HEK293 (cell line): Measurements from ENCODE around the gene FTO.

ENCODE experiments used
- CTCF ChIA-PET: fragments of 350-600 bp; formaldehyde crosslinking; extraction: SDS; loops from one replicate; lab custom pipeline; 2021; ENCODE audit warnings: antibody characterized with exemption; lab: Yijun Ruan, JAX
- POLR2A ChIA-PET: fragments of 300-600 bp; formaldehyde crosslinking; extraction: SDS; loops from one replicate; lab custom pipeline; 2020; ENCODE audit warnings: antibody characterized with exemption, inconsistent platforms; lab: Yijun Ruan, JAX
- H3K27ac ChIP-seq: fragments of 200-500 bp; sonication (Bioruptor generic); 2 replicates; pipeline ENCODE4 v1.5.1; 2014; ENCODE audit warnings: low read depth, low read length, control low read depth, inconsistent platforms; ENCODE audit errors: extremely low read depth
- H3K36me3 ChIP-seq, 2 experiments: fragments of 200-500 bp in 1 of 2; sonication (Bioruptor generic) in 1 of 2; 1 replicate in 1 of 2; 2 replicates in 1 of 2; pipeline ENCODE4 v1.5.1; 2014 to 2017; ENCODE audit warnings: inconsistent platforms in 2 of 2, low read length in 2 of 2; ENCODE audit not compliant: control insufficient read depth in 2 of 2, insufficient read depth in 1 of 2
- H3K4me1 ChIP-seq: fragments of 200-500 bp; sonication (Bioruptor generic); 2 replicates; pipeline ENCODE4 v1.5.1; 2014; ENCODE audit warnings: mild to moderate bottlenecking, low read length, inconsistent platforms; ENCODE audit not compliant: control insufficient read depth, insufficient read depth
- H3K4me3 ChIP-seq: 2 replicates; pipeline ENCODE4 v1.5.1; 2011; ENCODE audit warnings: low read depth, mild to moderate bottlenecking, control low read depth, low read length, moderate library complexity
- H3K9me3 ChIP-seq: fragments of 200-500 bp; sonication (Bioruptor generic); 2 replicates; pipeline ENCODE4 v1.5.1; 2014; ENCODE audit warnings: low read depth, low read length, inconsistent platforms; ENCODE audit not compliant: control insufficient read depth, insufficient read depth
- HOXC10 ChIP-seq: sonication (generic); formaldehyde crosslinking; IDR thresholded peaks from 2 replicates; pipeline ENCODE4 v1.8.1; 2023; ENCODE audit warnings: mild to moderate bottlenecking, missing genetic modification reagents
- KLF8 ChIP-seq: fragments of 450-650 bp; formaldehyde crosslinking; IDR thresholded peaks from 2 replicates; pipeline ENCODE4 v1.5.1; 2016; ENCODE audit warnings: missing biosample characterization, missing genetic modification characterization
- PBX3 ChIP-seq: sonication (generic); formaldehyde crosslinking; IDR thresholded peaks from 2 replicates; pipeline ENCODE4 v1.8.1; 2022; ENCODE audit warnings: mild to moderate bottlenecking, moderate library complexity, missing genetic modification reagents
- PRDM4 ChIP-seq: fragments of 450-650 bp; formaldehyde crosslinking; IDR thresholded peaks from 2 replicates; pipeline ENCODE4 v1.5.1; 2017; ENCODE audit warnings: missing biosample characterization, missing genetic modification characterization
- SCRT2 ChIP-seq: fragments of 450-650 bp; formaldehyde crosslinking; IDR thresholded peaks from 2 replicates; pipeline ENCODE4 v1.5.1; 2016; ENCODE audit warnings: missing biosample characterization, missing genetic modification characterization
- TRIM28 ChIP-seq: IDR thresholded peaks from 2 replicates; pipeline ENCODE4 v1.6.1; 2011; ENCODE audit warnings: low read length, control low read depth, borderline replicate concordance
- ZBTB48 ChIP-seq: fragments of 450-650 bp; formaldehyde crosslinking; IDR thresholded peaks from 2 replicates; pipeline ENCODE4 v1.5.1; 2016; ENCODE audit warnings: missing biosample characterization, missing genetic modification characterization
- ZFP37 ChIP-seq: fragments of 450-650 bp; formaldehyde crosslinking; IDR thresholded peaks from 2 replicates; pipeline ENCODE4 v1.5.1; 2016; ENCODE audit warnings: missing biosample characterization, missing genetic modification characterization
- ZNF133 ChIP-seq: fragments of 450-650 bp; formaldehyde crosslinking; IDR thresholded peaks from 2 replicates; pipeline ENCODE4 v1.5.1; 2016; ENCODE audit warnings: missing biosample characterization, missing genetic modification characterization
- ZNF157 ChIP-seq: fragments of 450-650 bp; formaldehyde crosslinking; IDR thresholded peaks from 2 replicates; pipeline ENCODE4 v1.5.1; 2016; ENCODE audit warnings: missing biosample characterization, missing genetic modification characterization
- ZNF175 ChIP-seq: fragments of 450-650 bp; formaldehyde crosslinking; IDR thresholded peaks from 2 replicates; pipeline ENCODE4 v1.5.1; 2016; ENCODE audit warnings: missing biosample characterization, missing genetic modification characterization
- ZNF221 ChIP-seq: fragments of 450-650 bp; formaldehyde crosslinking; IDR thresholded peaks from 2 replicates; pipeline ENCODE4 v1.5.1; 2017; ENCODE audit warnings: missing biosample characterization, missing genetic modification characterization, borderline replicate concordance
- ZNF274 ChIP-seq, 2 experiments: fragments of 200-500 bp in 1 of 2; fragments of 450-650 bp in 1 of 2; sonication (Bioruptor generic) in 1 of 2; formaldehyde crosslinking in 1 of 2; IDR thresholded peaks; 2 replicates each; pipeline versions ENCODE4 v1.5.1 to v1.6.1; 2014 to 2016; ENCODE audit warnings: borderline replicate concordance in 1 of 2, inconsistent platforms in 1 of 2, low read length in 1 of 2, missing biosample characterization in 1 of 2, missing genetic modification characterization in 1 of 2
- ZNF341 ChIP-seq: fragments of 450-650 bp; formaldehyde crosslinking; IDR thresholded peaks from 2 replicates; pipeline ENCODE4; 2016; ENCODE audit warnings: low read depth, missing biosample characterization, missing genetic modification characterization
- ZNF362 ChIP-seq: fragments of 450-650 bp; formaldehyde crosslinking; IDR thresholded peaks from 2 replicates; pipeline ENCODE4 v1.5.1; 2016; ENCODE audit warnings: missing biosample characterization, missing genetic modification characterization
- ZNF423 ChIP-seq: fragments of 450-650 bp; formaldehyde crosslinking; IDR thresholded peaks from 2 replicates; pipeline ENCODE4 v1.5.1; 2016; ENCODE audit warnings: missing biosample characterization, missing genetic modification characterization
- ZNF488 ChIP-seq: fragments of 450-650 bp; formaldehyde crosslinking; IDR thresholded peaks from 2 replicates; pipeline ENCODE4 v1.5.1; 2016; ENCODE audit warnings: missing biosample characterization, missing genetic modification characterization
- ZNF549 ChIP-seq: fragments of 450-650 bp; IDR thresholded peaks from 2 replicates; pipeline ENCODE4 v1.5.1; 2018; ENCODE audit warnings: missing biosample characterization, missing genetic modification characterization, mild to moderate bottlenecking, inconsistent platforms, moderate library complexity
- ZNF555 ChIP-seq: fragments of 450-650 bp; formaldehyde crosslinking; conservative IDR thresholded peaks from 2 replicates; pipeline ENCODE4 v1.5.1; 2017; ENCODE audit warnings: missing biosample characterization, mild to moderate bottlenecking, missing genetic modification characterization, inconsistent platforms
- ZNF837 ChIP-seq: fragments of 450-650 bp; formaldehyde crosslinking; IDR thresholded peaks from 2 replicates; pipeline ENCODE4 v1.5.1; 2016; ENCODE audit warnings: missing biosample characterization, missing genetic modification characterization

The FTO gene

GRCh38 chr16:54107583-54108202 lies 403.7 kb downstream of the FTO start:
- POLR2A ChIA-PET, result no interaction called here
- Histone ChIP-seq H3K4me1 (no peaks in the 10 kb centered on the region), H3K9me3 (no peaks in the 10 kb centered on the region), H3K27ac (no peak overlapping the region), H3K36me3 (peaks cover 0 to 4% of the 10 kb centered on the region in 2 experiments; a peak in 1 of 3 replicates), H3K4me3 (no peak overlapping the region)
- CTCF ChIA-PET, result no interaction called here
- TF ChIP-seq SCRT2 (tag by site-specific recombination) (no peak), KLF8 (no peak), ZNF175 (tag by site-specific recombination) (no peak), ZNF157 (tag by site-specific recombination) (no peak), ZNF549 (tag by site-specific recombination) (no peak), HOXC10 (CRISPR knock-in tag) (no peak), ZNF488 (tag by site-specific recombination) (no peak), PBX3 (CRISPR knock-in tag) (no peak), ZNF423 (no peak), PRDM4 (tag by site-specific recombination) (no peak), ZNF133 (tag by site-specific recombination) (no peak), ZNF555 (no peak), ZNF837 (tag by site-specific recombination) (no peak), ZBTB48 (tag by site-specific recombination) (no peak), ZNF341 (tag by site-specific recombination) (no peak), ZFP37 (no peak), TRIM28 (no peak), ZNF221 (tag by site-specific recombination) (no peak), ZNF362 (tag by site-specific recombination) (no peak), ZNF274 (IDR thresholded peaks at IDR 0.05; ENCODE audit: low read length) (no peak), ZNF274 (tag by site-specific recombination; IDR thresholded peaks at IDR 0.05; ENCODE audit: borderline replicate concordance) (no peak)
- TF ChIP-seq, all 188 proteins: peak for 0
